ENCODE measurements around the gene LARGE1.

GRCh38 chr22:33415401-33415800 lies 504.9 kb downstream of the LARGE1 start:
- no peak for TF ChIP-seq CTCF (IDR thresholded peaks at IDR 0.05; ENCODE audit: poor library complexity)
- no peak for TF ChIP-seq EZH2 (IDR thresholded peaks at IDR 0.05; ENCODE audit: borderline replicate concordance)

All from hepatocyte (in vitro differentiated cells).